ENCODE results near the gene MYLK.

GRCh38 chr3:123722021-123722420 is 162.1 kb downstream of the MYLK start:
- TF ChIP-seq POLR2A (IDR thresholded peaks at IDR 0.05) (no peak), CTCF (IDR thresholded peaks at IDR 0.05) (no peak)
